HFFc6 (cell line): ENCODE measurements around the gene KRT80. TPM values are rescaled to one million over a fixed set of nuclear protein-coding genes. Genes with fewer than 3 reads are reported as not detected.

Experiments
- DNase-seq: peaks from one replicate; pipeline ENCODE4 v3.0.0-alpha.2; 2018
- H3K27ac Mint-ChIP-seq: 2 replicates; pipeline ENCODE4 v1.8.0; 2020; ENCODE audit warnings: mild to moderate bottlenecking, mixed read lengths
- H3K27me3 Mint-ChIP-seq: 2 replicates; pipeline ENCODE4 v1.8.0; 2021; ENCODE audit warnings: mild to moderate bottlenecking, moderate library complexity, mixed read lengths; ENCODE audit not compliant: insufficient read depth
- H3K36me3 Mint-ChIP-seq: 2 replicates; pipeline ENCODE4 v1.8.0; 2021; ENCODE audit warnings: low read depth, mixed read lengths
- H3K4me1 Mint-ChIP-seq: 2 replicates; pipeline ENCODE4 v1.8.0; 2020; ENCODE audit warnings: low read depth, mixed read lengths
- H3K4me3 Mint-ChIP-seq: 2 replicates; pipeline ENCODE4 v1.8.0; 2020; ENCODE audit warnings: mild to moderate bottlenecking, moderate library complexity, mixed read lengths
- H3K9me3 Mint-ChIP-seq: 2 replicates; pipeline ENCODE4 v1.8.0; 2020; ENCODE audit warnings: mild to moderate bottlenecking, mixed read lengths
- total RNA-seq, 6 experiments: library from RNA; stranded (reverse); fragmentation: NEBNext Ultra II Directional; extraction: Animal tissue kit (Norgen Biotek cat#: 25700); gene quantifications; 2 replicates in 1 of 6; 3 replicates in 5 of 6; pipeline ENCODE4 v1.2.3, GENCODE V29; 2021
- TF ChIP-seq, protein P1 (sequence below): fragments of 200-600 bp; sonication (generic); IDR thresholded peaks from 2 replicates; pipeline ENCODE4 v1.5.0; 2021; ENCODE audit warnings: antibody characterized with exemption, mild to moderate bottlenecking

KRT80 gene
- total RNA-seq, 6 experiments from 2014 or later = 2.3 to 3.7 (median 2.8) TPM

GRCh38 chr12:52178443-52178842 is 13.4 kb downstream of the KRT80 start:
- DNase-seq = no peak
- Mint-ChIP-seq H3K27me3 (peaks cover 4% of the 10 kb centered on the region), H3K27ac (no peak overlapping the region), H3K9me3 (no peaks in the 10 kb centered on the region), H3K4me1 (peaks cover 55% of the 10 kb centered on the region), H3K4me3 (no peak overlapping the region), H3K36me3 (peaks cover 4% of the 10 kb centered on the region)
- TF ChIP-seq, protein P1, sequence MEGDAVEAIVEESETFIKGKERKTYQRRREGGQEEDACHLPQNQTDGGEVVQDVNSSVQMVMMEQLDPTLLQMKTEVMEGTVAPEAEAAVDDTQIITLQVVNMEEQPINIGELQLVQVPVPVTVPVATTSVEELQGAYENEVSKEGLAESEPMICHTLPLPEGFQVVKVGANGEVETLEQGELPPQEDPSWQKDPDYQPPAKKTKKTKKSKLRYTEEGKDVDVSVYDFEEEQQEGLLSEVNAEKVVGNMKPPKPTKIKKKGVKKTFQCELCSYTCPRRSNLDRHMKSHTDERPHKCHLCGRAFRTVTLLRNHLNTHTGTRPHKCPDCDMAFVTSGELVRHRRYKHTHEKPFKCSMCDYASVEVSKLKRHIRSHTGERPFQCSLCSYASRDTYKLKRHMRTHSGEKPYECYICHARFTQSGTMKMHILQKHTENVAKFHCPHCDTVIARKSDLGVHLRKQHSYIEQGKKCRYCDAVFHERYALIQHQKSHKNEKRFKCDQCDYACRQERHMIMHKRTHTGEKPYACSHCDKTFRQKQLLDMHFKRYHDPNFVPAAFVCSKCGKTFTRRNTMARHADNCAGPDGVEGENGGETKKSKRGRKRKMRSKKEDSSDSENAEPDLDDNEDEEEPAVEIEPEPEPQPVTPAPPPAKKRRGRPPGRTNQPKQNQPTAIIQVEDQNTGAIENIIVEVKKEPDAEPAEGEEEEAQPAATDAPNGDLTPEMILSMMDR = no peak

DNA sequence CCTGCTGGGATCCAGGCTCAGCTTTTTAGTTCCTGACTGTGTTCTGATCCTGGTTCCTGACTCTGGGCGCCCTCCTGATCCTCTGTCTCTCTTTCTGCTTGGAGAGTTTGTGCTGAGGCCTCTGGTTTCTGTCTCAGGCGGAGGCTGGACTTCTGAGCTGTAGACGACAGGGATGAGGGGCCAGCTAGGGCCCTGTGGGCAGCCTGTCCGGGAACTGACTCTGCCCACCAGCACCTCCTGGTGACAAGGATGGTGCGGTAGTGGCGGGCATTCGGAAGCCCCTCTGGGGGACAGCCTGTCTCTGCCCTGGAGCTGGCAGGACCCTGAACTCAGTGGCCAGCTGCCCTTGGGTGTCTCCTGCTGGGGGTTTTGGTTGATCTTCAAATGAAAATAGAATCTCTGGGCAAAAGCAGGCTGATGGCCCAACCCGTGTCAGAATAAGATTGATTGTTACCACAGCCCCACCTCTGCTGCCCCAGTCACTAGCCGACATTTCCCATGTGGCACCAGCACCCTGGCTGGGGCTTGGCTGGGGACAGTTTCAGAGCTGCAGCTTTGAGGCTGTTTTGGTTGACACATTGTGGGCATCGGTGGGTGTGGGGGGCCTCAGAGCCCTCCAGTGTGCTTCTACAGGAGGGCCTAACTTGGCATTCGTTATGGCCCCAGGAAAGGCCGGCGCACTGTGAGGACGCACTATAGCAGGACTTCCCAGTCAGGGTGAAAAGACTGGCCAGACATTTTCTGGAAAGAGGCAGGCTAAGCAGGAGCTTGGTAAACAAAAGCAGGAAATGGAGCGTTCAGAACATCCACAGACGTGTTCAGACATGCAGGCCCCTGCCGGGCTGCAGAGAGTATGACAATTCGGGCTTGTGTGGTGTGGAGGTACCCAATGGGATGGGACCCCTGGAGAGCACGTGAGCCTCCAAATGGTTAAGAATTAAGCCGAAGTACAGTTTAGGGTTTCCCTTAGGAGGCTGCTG is 16.2 kb downstream of the KRT80 start:
- no peak overlapping the region; the same call in 1 of the 2 replicates for H3K27ac Mint-ChIP-seq
- peaks cover 4% of the 10 kb centered on the region; the same call in 1 of the 2 replicates for H3K27me3 Mint-ChIP-seq
- DNase-seq = no peak
- H3K36me3 Mint-ChIP-seq = peaks cover 4% of the 10 kb centered on the region
- peaks cover 35% of the 10 kb centered on the region for H3K4me1 Mint-ChIP-seq
- TF ChIP-seq, protein P1 = no peak
- H3K9me3 Mint-ChIP-seq = no peaks in the 10 kb centered on the region
- H3K4me3 Mint-ChIP-seq = no peak overlapping the region

DNA sequence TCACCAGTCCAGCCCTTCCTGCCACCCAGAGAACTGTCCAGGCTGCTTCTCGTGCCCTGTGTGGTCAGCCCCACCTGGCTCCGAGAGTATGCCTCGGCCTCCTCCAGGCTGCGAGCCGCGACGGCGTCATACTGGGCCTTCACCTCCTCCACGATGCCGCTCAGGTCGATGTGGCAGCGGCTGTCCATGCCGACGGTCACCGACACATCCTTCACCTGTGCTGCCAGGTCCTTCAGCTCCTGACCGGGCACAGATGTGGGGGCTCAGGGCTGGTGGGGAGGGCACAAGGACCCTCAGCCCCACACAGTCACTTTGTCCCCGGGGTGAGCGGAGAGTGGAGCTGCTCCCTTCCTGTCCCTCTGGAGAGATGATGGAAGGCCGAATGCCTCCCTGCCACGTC is 18.3 kb downstream of the KRT80 start:
- H3K36me3 Mint-ChIP-seq = no peaks in the 10 kb centered on the region
- H3K9me3 Mint-ChIP-seq = no peaks in the 10 kb centered on the region
- H3K4me3 Mint-ChIP-seq = no peak overlapping the region
- no peak for DNase-seq
- H3K27ac Mint-ChIP-seq = no peak overlapping the region
- H3K27me3 Mint-ChIP-seq = peaks cover 4% of the 10 kb centered on the region; the same call in 1 of the 2 replicates
- TF ChIP-seq, protein P1 = no peak
- H3K4me1 Mint-ChIP-seq = peaks cover 29% of the 10 kb centered on the region

DNA sequence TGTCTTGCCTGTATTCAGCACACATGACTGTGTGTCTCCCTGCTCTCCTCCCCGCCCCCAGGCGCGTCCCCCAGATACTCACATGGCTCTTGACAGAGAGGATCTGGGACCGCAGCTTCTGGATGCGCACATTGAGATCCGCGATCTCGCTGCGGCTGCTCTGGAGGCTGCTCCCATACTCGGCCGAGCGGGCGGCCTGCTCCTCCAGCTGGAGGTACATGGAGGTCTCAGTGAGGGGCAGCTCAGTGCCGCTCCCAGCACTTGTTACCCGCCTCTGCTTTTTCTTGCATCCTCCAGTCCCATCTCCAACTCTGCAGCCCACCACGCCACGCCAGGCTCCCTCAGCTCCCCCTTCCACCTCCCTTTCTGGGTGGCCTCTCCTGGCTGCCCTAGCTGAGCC is 18.9 kb downstream of the KRT80 start:
- TF ChIP-seq, protein P1 = no peak
- H3K27me3 Mint-ChIP-seq = no peaks in the 10 kb centered on the region
- H3K9me3 Mint-ChIP-seq = no peaks in the 10 kb centered on the region
- DNase-seq = no peak
- H3K27ac Mint-ChIP-seq = no peak overlapping the region
- no peak overlapping the region for H3K4me3 Mint-ChIP-seq
- H3K4me1 Mint-ChIP-seq = peaks cover 32% of the 10 kb centered on the region
- no peaks in the 10 kb centered on the region for H3K36me3 Mint-ChIP-seq

- Mint-ChIP-seq H3K27ac (no peak overlapping the region), H3K9me3 (no peaks in the 10 kb centered on the region), H3K27me3 (no peaks in the 10 kb centered on the region), H3K36me3 (no peaks in the 10 kb centered on the region), H3K4me1 (peaks cover 29% of the 10 kb centered on the region), H3K4me3 (no peak overlapping the region)
- TF ChIP-seq, protein P1 = peak; percentile 69
- DNase-seq = peak; percentile 18
These were observed 19.8 kb downstream of the KRT80 start for GRCh38 chr12:52171950-52172512.
